Measurements from ENCODE around the gene MACROH2A2. TPM values are rescaled to one million over a fixed set of nuclear protein-coding genes. Genes with fewer than 3 reads are reported as not detected.

MACROH2A2 gene
- total and polyA plus RNA-seq, 2 of the 4 experiments (the other 2 are of a cell fraction) = 16.1 to 17.4 TPM

GRCh38 chr10:70053841-70054288 lies 1.2 kb downstream of the MACROH2A2 start:
- Histone ChIP-seq H3K9me3 (ENCODE audit: control insufficient read depth, insufficient read depth, low read length) (no peaks in the 10 kb centered on the region), H3K27ac (ENCODE audit: insufficient read depth, low read length) (no peak overlapping the region), H3K56ac (ENCODE audit: extremely low read depth, insufficient read depth, low read length) (no peak overlapping the region), H2BK5ac (ENCODE audit: low read depth, low read length, poor library complexity, severe bottlenecking) (no peak overlapping the region), H3K36me3 (ENCODE audit: control insufficient read depth, insufficient read depth, low read length) (no peaks in the 10 kb centered on the region), H3K9ac (ENCODE audit: low read depth, low read length) (peak overlapping the region; percentile 52), H3K4me1 (ENCODE audit: control insufficient read depth, insufficient read depth, low read length) (no peaks in the 10 kb centered on the region), H4K20me1 (ENCODE audit: insufficient read depth, low read length) (no peaks in the 10 kb centered on the region), H2AK5ac (ENCODE audit: low read depth, low read length) (no peak overlapping the region), H3K4ac (ENCODE audit: low read depth, low read length) (peak overlapping the region; percentile 52), H3K4me2 (ENCODE audit: low read depth, low read length) (peak overlapping the region; percentile 49), H3K18ac (ENCODE audit: low read depth, low read length) (no peak overlapping the region; the same call in 1 of the 2 replicates), H3K23ac (ENCODE audit: low read depth, low read length) (peak overlapping the region; percentile 31), H4K91ac (ENCODE audit: insufficient read depth, low read depth, low read length) (no peak overlapping the region), H3K14ac (replicated peaks; ENCODE audit: low read depth, low read length) (no peak overlapping the region), H2BK20ac (ENCODE audit: low read depth, low read length) (no peak overlapping the region), H4K8ac (ENCODE audit: low read depth in 2 of 2, low read length in 2 of 2) (peak overlapping the region; percentile 77 to 91), H4K5ac (ENCODE audit: low read depth, low read length) (peak overlapping the region; percentile 44; the same call in 1 of the 2 replicates), H2AFZ (replicated peaks; ENCODE audit: low read length, poor library complexity) (peak overlapping the region; percentile 89), H3K4me3 (ENCODE audit: insufficient read depth, low read depth, low read length) (peak overlapping the region; percentile 74), H2BK15ac (ENCODE audit: low read depth, low read length) (no peak overlapping the region), H2AK9ac (replicated peaks; ENCODE audit: low read depth, low read length, poor library complexity) (no peak overlapping the region), H3K79me1 (ENCODE audit: low read depth in 1 of 2, low read length in 2 of 2) (peaks cover 12 to 13% of the 10 kb centered on the region in 2 experiments; a peak in 3 of 4 replicates), H2BK120ac (ENCODE audit: low read depth, low read length) (no peak overlapping the region), H3K9me1 (ENCODE audit: insufficient read depth, low read length) (no peaks in the 10 kb centered on the region; the same call in 1 of the 2 replicates), H3K27me3 (ENCODE audit: control insufficient read depth, insufficient read depth, low read length) (peaks cover 12% of the 10 kb centered on the region)
- ChIA-PET POLR2A (ENCODE audit: unreplicated experiment) (no interaction called here), CTCF (no interaction called here)
- TF ChIP-seq NFE2L2 (IDR thresholded peaks at IDR 0.05; ENCODE audit: low read depth, low read length) (no peak), CTCF (conservative IDR thresholded peaks at IDR 0.05; ENCODE audit: low read depth, low read length) (peak; percentile 21; the same call in 1 of the 2 replicates)
- BruUV-seq (replicated peaks) = no TSS peak
- DNase-seq = no peak
- ATAC-seq (ENCODE audit: low read depth) = peak; percentile 36
- dilution Hi-C loops (cut with HindIII; ENCODE audit: low sequenced_read_pairs, unreplicated experiment) = no loop called here
- intact Hi-C loops (cut with micrococcal nuclease) = loop anchor here (5.0 kb wide), 1 partner anchor 82 kb away; no protein-coding TSS in a partner anchor
- in situ Hi-C loops (cut with MboI; ENCODE audit: low sequenced_read_pairs) = no loop called here
- 5% methylated on average over 21 of the region's 33 CpGs; no CpG with 5 or more reads in 1 of the 2 experiments for WGBS, 2 experiments (ENCODE audit: extremely low coverage in 2 of 2, insufficient read length in 1 of 2)
